A673 (cell line): ENCODE results near the gene NMT1. TPM values are rescaled to one million over a fixed set of nuclear protein-coding genes. Genes with fewer than 3 reads are reported as not detected.

Experiments
- BruUV-seq: library from RNA; stranded (reverse); fragments of 400-500 nt; replicated peaks from 2 replicates; lab custom pipeline; 2021; lab: Mats Ljungman, UMichigan
- CTCF ChIA-PET: fragments of 300-600 bp; sonication (Branson Sonifier 250); formaldehyde crosslinking; loops from one replicate; lab custom pipeline; 2022; ENCODE audit warnings: antibody characterized with exemption; lab: Charles Lee
- POLR2A ChIA-PET: fragments of 300-600 bp; sonication (Branson Sonifier 250); formaldehyde crosslinking; loops from one replicate; lab custom pipeline; 2022; ENCODE audit warnings: antibody characterized with exemption; ENCODE audit not compliant: low non-redundant PET; lab: Charles Lee
- DNase-seq: peaks from one replicate; pipeline ENCODE4 v3.0.0-alpha.2; 2015; ENCODE audit warnings: low spot score
- H3K27ac ChIP-seq: fragments of 200-600 bp; sonication (generic); 2 replicates; pipeline ENCODE4 v1.5.1; 2016; ENCODE audit warnings: mixed run types, low read depth, mild to moderate bottlenecking, mixed read lengths, antibody characterized with exemption, low read length; ENCODE audit not compliant: poor library complexity, severe bottlenecking
- H3K27me3 ChIP-seq: fragments of 200-600 bp; sonication (generic); replicated peaks from 2 replicates; pipeline ENCODE4 v1.6.1; 2017; ENCODE audit warnings: mixed run types, low read depth, mild to moderate bottlenecking, mixed read lengths, antibody characterized with exemption, low read length; ENCODE audit not compliant: insufficient read depth, poor library complexity
- H3K36me3 ChIP-seq: fragments of 200-600 bp; sonication (generic); 2 replicates; pipeline ENCODE4 v1.6.1; 2016; ENCODE audit warnings: mixed run types, mild to moderate bottlenecking, mixed read lengths, antibody characterized with exemption, low read length; ENCODE audit not compliant: insufficient read depth, poor library complexity, severe bottlenecking
- H3K4me1 ChIP-seq: fragments of 200-600 bp; sonication (generic); 2 replicates; pipeline ENCODE4 v1.6.1; 2017; ENCODE audit warnings: mixed run types, mild to moderate bottlenecking, mixed read lengths, antibody characterized with exemption, low read length; ENCODE audit not compliant: insufficient read depth, poor library complexity, severe bottlenecking
- H3K4me3 ChIP-seq: fragments of 200-600 bp; sonication (generic); 2 replicates; pipeline ENCODE4 v1.5.1; 2016; ENCODE audit warnings: low read depth, mixed run types, mild to moderate bottlenecking, mixed read lengths, low read length; ENCODE audit not compliant: poor library complexity, severe bottlenecking
- H3K9me3 ChIP-seq: fragments of 200-600 bp; sonication (generic); 2 replicates; pipeline ENCODE4 v1.6.1; 2016; ENCODE audit warnings: mixed run types, low read depth, mild to moderate bottlenecking, mixed read lengths, antibody characterized with exemption, low read length; ENCODE audit not compliant: poor library complexity, severe bottlenecking
- CTCF ChIP-seq: fragments of 300-800, 200-600 bp; sonication (generic); conservative IDR thresholded peaks from 2 replicates; pipeline ENCODE4 v1.5.1; 2017; ENCODE audit warnings: low read depth, mild to moderate bottlenecking, antibody characterized with exemption, low read length, moderate library complexity, mixed read lengths
- EZH2 ChIP-seq: fragments of 200-600 bp; sonication (generic); IDR thresholded peaks from 2 replicates; pipeline ENCODE4 v1.6.1; 2017; ENCODE audit warnings: borderline replicate concordance, low read depth, mild to moderate bottlenecking, mixed read lengths, antibody characterized with exemption, low read length; ENCODE audit not compliant: poor library complexity, severe bottlenecking
- intact Hi-C: fragments of 100-400 bp; cut with micrococcal nuclease; formaldehyde crosslinking; loops from one replicate; pipeline ENCODE4 v1.10.0; 2022; ENCODE audit not compliant: unreplicated experiment
- total RNA-seq: library from RNA; stranded (reverse); gene quantifications from 2 replicates; pipeline ENCODE4 v1.2.3, GENCODE V29; 2021

The NMT1 gene
- total RNA-seq, 1 experiment from 2014 or later: 108 TPM

GRCh38 chr17:45117848-45118646 is 56.9 kb downstream of the NMT1 start:
- intact Hi-C loops: no loop called here
- no peaks in the 10 kb centered on the region for H3K4me1 ChIP-seq
- H3K27me3 ChIP-seq: no peaks in the 10 kb centered on the region
- H3K9me3 ChIP-seq: no peaks in the 10 kb centered on the region
- no peak overlapping the region for H3K27ac ChIP-seq
- TF ChIP-seq EZH2 (no peak), CTCF (no peak)
- no peak overlapping the region for H3K4me3 ChIP-seq
- H3K36me3 ChIP-seq: no peaks in the 10 kb centered on the region
- POLR2A ChIA-PET: no interaction called here
- DNase-seq: no peak
- BruUV-seq: no TSS peak
- CTCF ChIA-PET: no interaction called here

- no TSS peak for BruUV-seq
- Histone ChIP-seq H3K9me3 (no peaks in the 10 kb centered on the region), H3K27me3 (no peaks in the 10 kb centered on the region), H3K4me3 (no peak overlapping the region), H3K27ac (no peak overlapping the region), H3K4me1 (no peaks in the 10 kb centered on the region), H3K36me3 (no peaks in the 10 kb centered on the region)
- POLR2A ChIA-PET: no interaction called here
- CTCF ChIA-PET: no interaction called here
- DNase-seq: no peak
- TF ChIP-seq CTCF: no peak
- TF ChIP-seq EZH2: no peak
- intact Hi-C loops: no loop called here
Observed at GRCh38 chr17:45118691-45119090, 57.6 kb downstream of the NMT1 start.

- BruUV-seq: no TSS peak
- ChIA-PET POLR2A (no interaction called here), CTCF (no interaction called here)
Observed at GRCh38 chr17:45119964-45120363, 58.8 kb downstream of the NMT1 start.

More at GRCh38 chr17:45119964-45120363, 58.8 kb downstream of the NMT1 start:
- Histone ChIP-seq H3K9me3 (no peaks in the 10 kb centered on the region), H3K4me3 (no peak overlapping the region), H3K27me3 (no peaks in the 10 kb centered on the region), H3K27ac (no peak overlapping the region), H3K4me1 (no peaks in the 10 kb centered on the region), H3K36me3 (no peaks in the 10 kb centered on the region)
- DNase-seq: no peak
- TF ChIP-seq EZH2: no peak
- TF ChIP-seq CTCF: no peak
- intact Hi-C loops: no loop called here
